ENCODE data around the gene RGS7BP.

RGS7BP gene

GRCh38 chr5:64629841-64630240 lies 124.0 kb downstream of the RGS7BP start:
- no peak overlapping the region for H2AFZ ChIP-seq (ENCODE audit: low read length, unreplicated experiment)
- H3K79me2 ChIP-seq (ENCODE audit: control insufficient read depth, insufficient read depth, low read length, unreplicated experiment): no peaks in the 10 kb centered on the region
- H3K27ac ChIP-seq (ENCODE audit: low read depth, low read length): no peak overlapping the region
- peaks cover 4% of the 10 kb centered on the region for H3K27me3 ChIP-seq (ENCODE audit: insufficient read depth, low read length)
- H3K4me1 ChIP-seq (ENCODE audit: control insufficient read depth, insufficient read depth, low read length, unreplicated experiment): peaks cover 7% of the 10 kb centered on the region
- no peak overlapping the region for H3K4me3 ChIP-seq (ENCODE audit: low read depth, low read length)
- H3K36me3 ChIP-seq (ENCODE audit: insufficient read depth, low read length): no peaks in the 10 kb centered on the region

DNA sequence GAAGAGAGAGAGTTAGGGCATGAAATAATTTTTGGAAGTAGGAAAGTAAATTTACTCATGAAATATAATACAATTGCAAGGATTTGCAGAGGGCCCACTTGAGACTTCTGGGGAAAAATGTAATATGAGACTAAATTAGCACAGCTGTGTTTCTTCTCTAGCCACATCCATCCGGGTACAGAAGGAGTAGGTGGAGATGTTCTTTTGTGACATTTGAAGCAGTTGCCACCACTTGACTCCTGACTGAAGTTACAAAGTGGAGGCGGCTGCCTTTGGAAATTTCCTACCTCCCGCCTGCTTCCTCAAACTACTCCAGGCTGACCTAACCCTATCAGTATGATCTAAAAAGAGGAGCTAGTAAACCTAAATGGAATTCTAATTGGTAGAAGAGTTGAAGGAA lies 126.4 kb downstream of the RGS7BP start:
- Histone ChIP-seq H3K79me2 (ENCODE audit: control insufficient read depth, insufficient read depth, low read length, unreplicated experiment) (no peaks in the 10 kb centered on the region), H3K27me3 (ENCODE audit: insufficient read depth, low read length) (no peaks in the 10 kb centered on the region), H3K4me1 (ENCODE audit: control insufficient read depth, insufficient read depth, low read length, unreplicated experiment) (peaks cover 4% of the 10 kb centered on the region), H3K4me3 (ENCODE audit: low read depth, low read length) (no peak overlapping the region), H2AFZ (ENCODE audit: low read length, unreplicated experiment) (no peak overlapping the region), H3K36me3 (ENCODE audit: insufficient read depth, low read length) (no peaks in the 10 kb centered on the region), H3K27ac (ENCODE audit: low read depth, low read length) (no peak overlapping the region)

DNA sequence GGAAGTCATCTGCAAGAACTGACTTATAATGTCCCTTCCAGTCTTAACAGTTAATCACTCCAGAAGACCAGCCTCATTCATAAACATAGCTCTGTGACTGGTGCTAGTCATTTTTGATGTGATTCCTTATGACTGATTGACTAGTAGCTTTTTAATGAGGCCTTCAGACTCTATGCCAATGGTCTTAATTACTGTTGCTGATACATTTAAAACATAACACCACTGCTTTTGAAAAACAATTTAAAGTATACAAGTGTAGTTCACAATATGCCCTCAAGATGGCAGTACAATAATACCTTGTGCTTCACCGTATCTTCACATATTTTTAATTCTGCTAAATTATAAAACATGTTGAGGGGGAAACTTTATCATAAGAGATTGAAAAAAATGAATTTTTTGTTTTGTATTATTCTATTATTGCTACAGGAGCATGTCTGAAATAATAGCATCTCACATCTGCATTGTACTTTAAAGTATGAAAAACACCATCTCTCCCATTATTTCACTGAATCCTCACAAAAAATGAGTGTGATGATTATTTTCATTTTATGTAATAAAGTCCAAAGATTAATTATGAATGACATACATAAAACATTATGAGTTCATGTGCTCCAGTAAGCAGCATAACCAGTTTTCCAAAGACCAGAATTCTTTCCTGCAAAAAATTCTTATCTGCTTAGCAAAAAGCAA lies 129.3 kb downstream of the RGS7BP start:
- Histone ChIP-seq H3K27ac (ENCODE audit: low read depth, low read length) (no peak overlapping the region), H3K4me3 (ENCODE audit: low read depth, low read length) (no peak overlapping the region)

DNA sequence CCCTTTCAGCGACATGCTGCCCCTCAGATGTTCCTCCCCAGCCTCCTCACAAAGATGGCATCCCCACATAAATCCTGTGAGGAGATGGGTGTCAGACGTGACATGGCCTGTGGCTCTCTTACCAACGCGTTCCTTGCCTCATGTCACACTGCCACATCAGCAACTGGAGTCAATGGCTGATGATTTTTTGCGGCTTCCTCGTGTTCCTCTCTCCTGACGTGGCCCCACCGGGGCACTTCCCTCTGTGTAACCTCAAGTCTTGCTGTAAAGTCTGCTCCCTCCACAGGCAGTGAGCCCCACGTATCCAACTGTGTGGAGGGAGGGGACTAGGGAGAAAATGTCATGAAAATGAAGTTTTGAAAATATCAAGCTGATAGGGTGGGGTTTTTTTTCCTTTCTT lies 131.3 kb downstream of the RGS7BP start:
- H3K79me2 ChIP-seq (ENCODE audit: control insufficient read depth, insufficient read depth, low read length, unreplicated experiment): no peaks in the 10 kb centered on the region
- peaks cover 4% of the 10 kb centered on the region for H3K4me1 ChIP-seq (ENCODE audit: control insufficient read depth, insufficient read depth, low read length, unreplicated experiment)
- H3K36me3 ChIP-seq (ENCODE audit: insufficient read depth, low read length): no peaks in the 10 kb centered on the region
- H3K27ac ChIP-seq (ENCODE audit: low read depth, low read length): no peak overlapping the region
- H2AFZ ChIP-seq (ENCODE audit: low read length, unreplicated experiment): no peak overlapping the region
- H3K4me3 ChIP-seq (ENCODE audit: low read depth, low read length): no peak overlapping the region
- no peaks in the 10 kb centered on the region for H3K27me3 ChIP-seq (ENCODE audit: insufficient read depth, low read length)

More for the DNA sequence above, 129.3 kb downstream of the RGS7BP start:
- H3K36me3 ChIP-seq (ENCODE audit: insufficient read depth, low read length): no peaks in the 10 kb centered on the region
- H3K27me3 ChIP-seq (ENCODE audit: insufficient read depth, low read length): no peaks in the 10 kb centered on the region
- no peak overlapping the region for H2AFZ ChIP-seq (ENCODE audit: low read length, unreplicated experiment)
- no peaks in the 10 kb centered on the region for H3K79me2 ChIP-seq (ENCODE audit: control insufficient read depth, insufficient read depth, low read length, unreplicated experiment)
- H3K4me1 ChIP-seq (ENCODE audit: control insufficient read depth, insufficient read depth, low read length, unreplicated experiment): peaks cover 4% of the 10 kb centered on the region

- H3K36me3 ChIP-seq (ENCODE audit: insufficient read depth, low read length): no peaks in the 10 kb centered on the region
- H2AFZ ChIP-seq (ENCODE audit: low read length, unreplicated experiment): peak overlapping the region; percentile 3
- peaks cover 4% of the 10 kb centered on the region for H3K4me1 ChIP-seq (ENCODE audit: control insufficient read depth, insufficient read depth, low read length, unreplicated experiment)
- H3K4me3 ChIP-seq (ENCODE audit: low read depth, low read length): no peak overlapping the region
- H3K27ac ChIP-seq (ENCODE audit: low read depth, low read length): no peak overlapping the region
- no peaks in the 10 kb centered on the region for H3K79me2 ChIP-seq (ENCODE audit: control insufficient read depth, insufficient read depth, low read length, unreplicated experiment)
- no peaks in the 10 kb centered on the region for H3K27me3 ChIP-seq (ENCODE audit: insufficient read depth, low read length)
Measured at GRCh38 chr5:64637837-64638443, 132.1 kb downstream of the RGS7BP start.

DNA sequence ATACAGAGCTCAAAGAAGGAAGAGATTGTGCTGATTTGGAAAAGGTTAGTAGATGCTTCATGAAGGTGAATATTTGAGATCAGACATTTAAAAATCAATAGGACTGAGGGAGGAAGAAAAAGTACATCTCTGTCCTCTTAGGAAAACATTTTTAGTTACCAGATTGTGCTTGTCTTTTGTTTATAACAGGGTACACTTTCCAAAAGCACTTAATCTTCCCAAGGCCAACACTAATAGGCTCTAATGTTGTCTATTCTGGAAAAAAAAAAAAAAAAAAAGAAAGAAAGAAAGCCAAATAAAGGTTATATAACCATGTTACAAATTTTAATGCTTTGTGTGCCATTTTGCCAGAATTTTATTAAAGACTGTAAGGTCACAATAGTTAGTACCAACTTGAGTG lies 139.0 kb downstream of the RGS7BP start:
- Histone ChIP-seq H3K4me3 (ENCODE audit: low read depth, low read length) (no peak overlapping the region), H3K27me3 (ENCODE audit: insufficient read depth, low read length) (no peaks in the 10 kb centered on the region), H2AFZ (ENCODE audit: low read length, unreplicated experiment) (no peak overlapping the region), H3K36me3 (ENCODE audit: insufficient read depth, low read length) (no peaks in the 10 kb centered on the region), H3K79me2 (ENCODE audit: control insufficient read depth, insufficient read depth, low read length, unreplicated experiment) (no peaks in the 10 kb centered on the region), H3K4me1 (ENCODE audit: control insufficient read depth, insufficient read depth, low read length, unreplicated experiment) (no peaks in the 10 kb centered on the region), H3K27ac (ENCODE audit: low read depth, low read length) (no peak overlapping the region)

DNA sequence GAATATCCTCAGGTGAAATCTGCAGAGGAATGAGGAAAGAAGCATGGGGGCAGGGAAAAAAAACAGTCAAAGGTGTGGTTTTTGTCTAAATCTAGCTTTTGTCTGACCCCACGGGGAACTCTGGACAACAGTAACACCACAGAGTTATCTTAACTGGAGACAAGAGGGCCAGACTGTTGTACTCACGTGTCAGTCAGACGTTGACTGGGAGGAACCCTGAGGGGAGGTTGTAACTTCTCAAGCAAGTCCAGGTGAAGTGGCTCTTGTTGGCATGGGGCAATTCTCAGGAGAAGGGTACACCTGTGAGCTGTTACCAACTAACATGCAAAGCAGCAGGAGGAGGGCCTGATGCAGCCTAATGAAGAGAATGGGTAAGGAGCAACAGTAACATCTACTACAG lies 140.4 kb downstream of the RGS7BP start:
- no peaks in the 10 kb centered on the region for H3K4me1 ChIP-seq (ENCODE audit: control insufficient read depth, insufficient read depth, low read length, unreplicated experiment)
- H3K36me3 ChIP-seq (ENCODE audit: insufficient read depth, low read length): no peaks in the 10 kb centered on the region
- no peak overlapping the region for H2AFZ ChIP-seq (ENCODE audit: low read length, unreplicated experiment)

GRCh38 chr5:64649512-64649911 lies 143.7 kb downstream of the RGS7BP start:
- H2AFZ ChIP-seq (ENCODE audit: low read length, unreplicated experiment): no peak overlapping the region
- no peaks in the 10 kb centered on the region for H3K4me1 ChIP-seq (ENCODE audit: control insufficient read depth, insufficient read depth, low read length, unreplicated experiment)
- H3K27ac ChIP-seq (ENCODE audit: low read depth, low read length): no peak overlapping the region
- H3K79me2 ChIP-seq (ENCODE audit: control insufficient read depth, insufficient read depth, low read length, unreplicated experiment): no peaks in the 10 kb centered on the region
- H3K27me3 ChIP-seq (ENCODE audit: insufficient read depth, low read length): no peaks in the 10 kb centered on the region
- H3K4me3 ChIP-seq (ENCODE audit: low read depth, low read length): no peak overlapping the region
- no peaks in the 10 kb centered on the region for H3K36me3 ChIP-seq (ENCODE audit: insufficient read depth, low read length)

More for the DNA sequence above, 140.4 kb downstream of the RGS7BP start:
- Histone ChIP-seq H3K27me3 (ENCODE audit: insufficient read depth, low read length) (no peaks in the 10 kb centered on the region), H3K4me3 (ENCODE audit: low read depth, low read length) (no peak overlapping the region), H3K27ac (ENCODE audit: low read depth, low read length) (no peak overlapping the region), H3K79me2 (ENCODE audit: control insufficient read depth, insufficient read depth, low read length, unreplicated experiment) (no peaks in the 10 kb centered on the region)

- Histone ChIP-seq H3K27ac (ENCODE audit: low read depth, low read length) (no peak overlapping the region), H3K27me3 (ENCODE audit: insufficient read depth, low read length) (no peaks in the 10 kb centered on the region), H2AFZ (ENCODE audit: low read length, unreplicated experiment) (no peak overlapping the region), H3K36me3 (ENCODE audit: insufficient read depth, low read length) (no peaks in the 10 kb centered on the region), H3K79me2 (ENCODE audit: control insufficient read depth, insufficient read depth, low read length, unreplicated experiment) (no peaks in the 10 kb centered on the region), H3K4me1 (ENCODE audit: control insufficient read depth, insufficient read depth, low read length, unreplicated experiment) (no peaks in the 10 kb centered on the region), H3K4me3 (ENCODE audit: low read depth, low read length) (no peak overlapping the region)
Measured at GRCh38 chr5:64653766-64654560, 148.1 kb downstream of the RGS7BP start.

- no peak overlapping the region for H2AFZ ChIP-seq (ENCODE audit: low read length, unreplicated experiment)
Measured at GRCh38 chr5:64654561-64654938, 148.7 kb downstream of the RGS7BP start.

More at GRCh38 chr5:64654561-64654938, 148.7 kb downstream of the RGS7BP start:
- Histone ChIP-seq H3K36me3 (ENCODE audit: insufficient read depth, low read length) (no peaks in the 10 kb centered on the region), H3K4me1 (ENCODE audit: control insufficient read depth, insufficient read depth, low read length, unreplicated experiment) (no peaks in the 10 kb centered on the region), H3K4me3 (ENCODE audit: low read depth, low read length) (no peak overlapping the region), H3K27me3 (ENCODE audit: insufficient read depth, low read length) (no peaks in the 10 kb centered on the region), H3K79me2 (ENCODE audit: control insufficient read depth, insufficient read depth, low read length, unreplicated experiment) (no peaks in the 10 kb centered on the region), H3K27ac (ENCODE audit: low read depth, low read length) (no peak overlapping the region)

Data from ACC112 (cell line).